HG02870 (cell line): ENCODE data around the gene CUX1.
"Not testable (repeated sequence)": the region's sequence is repeated elsewhere in the genome, so short reads cannot be mapped to it uniquely, and the experiment has no call there.

Experiments
- ATAC-seq: cut with Tn5 transposase; IDR thresholded peaks from one replicate; pipeline ENCODE4 v1.9.1; 2021; ENCODE audit warnings: mild to moderate bottlenecking, moderate library complexity; ENCODE audit not compliant: unreplicated experiment

Gene CUX1

GRCh38 chr7:102119213-102119651, 301.8 kb downstream of the CUX1 start:
- ATAC-seq = no peak

DNA sequence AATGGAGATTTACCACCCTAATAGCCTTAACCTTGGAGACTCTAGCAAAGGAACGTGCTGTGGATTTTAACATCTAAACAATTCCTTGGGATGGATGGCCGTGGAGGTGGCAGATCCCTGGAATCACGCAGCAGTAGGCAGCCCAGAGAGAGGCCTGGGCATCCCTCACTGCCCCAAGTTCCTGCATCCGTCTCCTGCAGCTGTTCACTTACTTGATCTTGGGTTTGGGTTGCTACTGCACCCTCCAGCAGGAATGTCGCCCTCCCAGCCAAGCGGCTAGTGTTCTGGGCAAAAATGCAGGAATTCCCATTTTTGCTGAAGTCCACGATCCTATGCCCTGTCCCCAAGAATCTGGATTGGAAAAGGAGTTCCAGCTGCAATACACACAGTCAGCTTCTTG, 302.5 kb downstream of the CUX1 start:
- ATAC-seq = no peak

- ATAC-seq = no peak
Observed at GRCh38 chr7:102120666-102121195, 303.3 kb downstream of the CUX1 start.

DNA sequence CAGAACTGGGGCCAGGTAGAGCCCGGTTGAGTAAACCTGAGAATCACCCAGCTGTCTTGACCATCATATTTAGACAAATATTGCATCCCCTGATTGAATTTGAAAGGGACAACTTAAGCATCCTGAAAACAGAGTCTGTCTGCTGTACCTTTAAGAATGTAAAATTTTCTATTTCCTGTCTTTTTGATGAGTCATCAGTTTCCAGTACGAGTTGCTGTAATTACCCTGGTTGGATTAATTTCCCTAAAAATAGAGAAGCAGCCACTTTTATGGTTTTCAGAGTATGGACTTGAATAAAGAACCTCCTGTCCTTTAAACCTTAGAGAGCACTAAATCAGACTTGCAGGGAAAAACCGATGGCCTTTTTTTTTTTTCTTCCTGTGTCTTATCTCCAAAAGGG, 304.6 kb downstream of the CUX1 start:
- peak; percentile 58 for ATAC-seq

DNA sequence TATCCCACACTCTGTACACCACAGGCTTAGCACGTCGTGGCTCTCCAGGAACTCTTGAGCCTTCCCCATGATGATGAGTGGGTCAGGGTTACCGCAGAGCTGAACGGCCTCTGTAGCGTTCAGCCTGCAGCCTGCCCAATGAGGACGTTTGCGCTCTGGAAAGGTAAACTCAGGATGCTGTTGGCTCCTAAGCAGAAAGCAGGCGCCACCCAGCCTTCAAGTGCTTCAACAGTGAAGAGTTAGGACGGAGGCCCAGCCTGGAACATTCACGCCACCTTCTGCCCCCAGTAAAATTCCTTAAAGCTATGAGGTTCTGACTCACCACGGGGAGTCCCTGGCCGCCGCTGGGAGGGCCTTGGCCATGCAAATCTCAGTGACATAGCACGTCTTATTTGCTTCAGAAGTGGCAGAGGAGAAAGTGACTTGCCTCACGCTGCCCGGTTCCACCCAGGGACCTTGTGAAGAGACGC, 307.7 kb downstream of the CUX1 start:
- no peak for ATAC-seq

DNA sequence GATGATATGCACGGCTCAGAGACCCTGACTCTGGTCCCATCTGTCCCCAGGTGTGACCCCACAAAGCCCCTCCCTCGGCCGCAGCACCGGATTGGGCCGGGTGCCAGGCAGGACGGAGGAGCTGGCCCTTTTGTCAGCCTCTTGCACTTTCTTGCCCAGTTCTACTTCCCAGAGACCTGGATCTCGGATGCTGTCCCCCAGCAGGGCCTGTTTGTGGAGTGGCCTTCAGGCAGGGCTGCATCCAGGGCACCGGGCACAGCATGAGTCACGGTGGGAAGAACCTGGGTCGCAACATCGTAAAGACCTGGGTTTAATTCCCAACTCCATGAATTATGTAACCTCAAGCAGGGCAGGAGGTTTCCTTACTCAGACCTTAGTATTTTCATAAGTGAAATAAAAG, 310.9 kb downstream of the CUX1 start:
- no peak for ATAC-seq

- no peak for ATAC-seq
Observed at GRCh38 chr7:102129636-102130370, 312.4 kb downstream of the CUX1 start.

DNA sequence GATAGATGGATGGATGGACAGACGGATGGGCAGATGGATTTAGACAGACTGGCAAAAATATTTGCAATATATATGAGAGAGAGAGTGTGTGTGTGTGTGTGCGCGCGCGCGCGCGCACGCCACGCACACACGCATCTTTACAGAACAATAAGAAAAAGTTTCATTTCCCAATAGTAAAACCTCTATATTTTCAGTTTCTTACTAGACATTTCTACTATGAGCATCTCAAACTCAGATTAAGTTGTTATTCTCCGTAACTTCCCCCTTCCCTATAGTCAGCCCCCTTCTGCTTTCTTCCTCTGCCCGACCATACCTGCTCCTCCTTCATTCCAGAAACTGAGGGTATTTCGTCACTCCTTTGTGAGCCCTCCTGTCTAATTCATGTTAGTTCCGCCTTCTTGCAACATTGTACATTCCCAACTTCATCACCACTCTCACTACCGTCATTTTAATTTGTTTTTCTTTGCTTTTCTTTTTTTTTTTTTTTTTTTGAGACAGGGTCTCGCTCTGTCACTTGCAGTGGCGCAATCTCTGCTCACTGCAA, 314.9 kb downstream of the CUX1 start:
- no peak for ATAC-seq

- no peak for ATAC-seq
Observed at GRCh38 chr7:102138676-102139075, 321.2 kb downstream of the CUX1 start.

- no peak for ATAC-seq
Observed at GRCh38 chr7:102140952-102141370, 323.5 kb downstream of the CUX1 start.

- not testable (repeated sequence) for ATAC-seq
Observed at GRCh38 chr7:102142433-102142832, 325.0 kb downstream of the CUX1 start.

GRCh38 chr7:102146122-102146521, 328.7 kb downstream of the CUX1 start:
- no peak for ATAC-seq

GRCh38 chr7:102147008-102147407, 329.6 kb downstream of the CUX1 start:
- ATAC-seq = no peak

DNA sequence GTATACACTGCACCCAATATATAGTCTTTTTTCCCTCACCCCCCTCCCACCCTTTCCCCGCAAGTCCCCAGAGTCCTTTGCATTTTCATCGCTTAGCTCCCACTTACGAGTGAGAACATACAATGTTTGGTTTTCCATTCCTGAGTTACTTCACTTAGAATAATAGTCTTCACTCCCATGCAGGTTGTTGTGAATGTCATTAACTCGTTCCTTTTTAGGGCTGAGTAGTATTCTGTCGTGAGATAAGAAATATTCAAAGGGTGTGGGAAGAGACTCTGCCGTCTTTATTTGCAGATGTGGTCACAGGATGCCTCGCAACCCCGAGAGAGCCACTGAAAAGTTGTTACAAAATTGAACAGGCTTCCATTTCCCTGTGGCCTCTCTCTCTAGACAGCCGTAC, 331.4 kb downstream of the CUX1 start:
- ATAC-seq = no peak

DNA sequence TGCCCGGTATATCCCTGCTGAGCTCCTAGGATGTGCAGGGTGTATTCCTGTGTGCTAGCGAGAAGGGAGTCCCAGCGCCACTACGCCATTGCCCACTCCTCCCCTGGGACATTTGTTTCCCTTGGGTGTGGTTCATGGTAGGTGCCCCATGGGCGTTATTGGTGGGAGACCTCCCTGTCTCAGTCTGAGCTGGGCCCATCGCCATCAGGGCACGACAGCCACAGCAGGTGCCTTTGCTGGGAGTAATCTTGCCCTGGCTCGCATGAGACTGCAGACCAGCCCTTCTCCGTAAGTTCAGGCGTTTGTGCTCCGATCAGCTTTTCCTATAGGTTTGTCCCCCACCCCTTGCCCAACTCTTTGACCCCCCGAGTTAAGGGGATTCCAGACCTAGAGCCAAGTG, 332.0 kb downstream of the CUX1 start:
- no peak for ATAC-seq

DNA sequence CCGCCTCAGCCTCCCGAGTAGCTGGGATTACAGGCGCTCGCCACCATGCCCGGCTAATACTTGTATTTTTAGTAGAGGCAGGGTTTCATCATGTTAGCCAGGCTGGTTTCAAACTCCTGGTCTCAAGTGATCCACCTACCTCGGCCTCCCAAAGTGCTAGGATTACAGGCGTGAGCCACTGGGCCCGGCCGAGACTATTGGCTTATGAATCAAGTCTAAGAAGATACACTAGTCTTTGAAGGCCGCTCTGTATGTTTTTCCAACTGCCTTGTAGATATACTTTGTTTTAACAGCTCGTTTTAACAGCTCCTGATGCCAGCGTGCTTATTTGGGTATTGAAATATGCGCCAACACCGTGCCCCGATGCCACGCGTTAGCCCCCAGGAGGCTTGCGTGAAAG, 332.8 kb downstream of the CUX1 start:
- ATAC-seq = no peak

- ATAC-seq = no peak
Observed at GRCh38 chr7:102152672-102153598, 335.5 kb downstream of the CUX1 start.

GRCh38 chr7:102153599-102153946, 336.1 kb downstream of the CUX1 start:
- ATAC-seq = no peak

DNA sequence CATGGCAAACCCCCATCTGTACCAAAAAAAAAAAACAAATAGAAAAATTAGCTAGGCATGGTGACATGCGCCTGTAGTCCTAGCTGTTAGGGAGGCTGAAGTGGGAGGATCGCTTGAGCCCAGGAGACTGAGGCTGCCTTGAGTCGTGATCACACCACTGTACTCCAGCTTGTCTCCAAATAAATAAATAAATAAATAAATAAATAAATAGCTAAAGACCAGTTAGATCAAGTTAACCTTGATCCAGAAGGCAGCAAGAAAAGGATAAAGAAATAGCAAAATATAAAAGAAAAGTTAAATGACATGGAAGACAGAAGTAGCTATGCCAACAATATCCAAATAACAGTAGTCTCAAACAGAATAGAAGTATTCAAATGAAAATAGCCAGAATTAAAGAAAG, 337.0 kb downstream of the CUX1 start:
- ATAC-seq = no peak

DNA sequence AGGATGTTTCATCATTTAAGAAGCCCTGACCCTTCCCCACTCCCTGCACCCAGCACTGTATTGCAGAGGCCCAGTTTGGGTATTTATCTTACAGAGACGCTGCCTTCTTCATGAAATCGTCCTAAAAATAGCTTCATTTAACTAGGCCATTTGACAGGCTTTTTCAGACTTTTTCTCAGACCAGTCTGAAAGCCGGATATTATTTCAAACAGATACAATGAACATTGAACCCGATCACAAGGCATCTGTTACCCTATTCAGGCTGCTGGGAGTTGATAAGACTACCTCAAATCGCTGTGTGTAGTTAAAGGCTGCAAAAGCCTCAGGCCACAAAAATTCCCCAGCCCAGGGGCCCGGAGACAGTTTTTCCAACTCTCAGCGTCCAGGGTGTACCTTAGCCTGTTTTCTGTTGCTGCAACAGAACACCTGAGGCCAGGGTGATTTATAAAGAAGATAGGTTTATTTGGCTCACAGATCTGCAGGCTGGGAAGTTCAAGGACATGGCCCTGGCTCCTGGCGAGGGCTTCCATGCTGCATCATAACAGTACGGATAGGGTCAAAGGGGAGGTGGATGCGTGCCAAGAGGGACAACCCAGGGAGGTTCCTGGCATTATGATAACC, 338.5 kb downstream of the CUX1 start:
- no peak for ATAC-seq

DNA sequence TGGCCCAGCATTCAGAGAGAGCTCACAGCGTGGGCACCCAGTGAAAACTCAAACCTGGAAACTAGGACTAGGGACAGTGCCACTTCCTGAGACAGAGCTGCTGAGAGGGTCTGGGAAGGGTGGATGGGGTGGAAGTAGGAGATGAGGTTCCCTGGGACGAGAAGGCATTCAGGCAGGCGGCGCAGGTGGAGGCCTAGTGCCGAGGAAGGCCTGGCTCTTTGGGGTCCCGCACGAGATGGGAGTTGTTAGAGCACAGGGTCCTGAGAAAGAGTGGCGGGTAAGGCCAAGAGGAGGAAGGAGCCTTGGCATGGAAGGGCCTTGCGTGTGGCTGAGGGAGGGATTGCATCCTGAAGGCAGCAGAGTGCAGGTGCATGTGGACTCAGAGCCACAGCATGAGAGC, 339.4 kb downstream of the CUX1 start:
- no peak for ATAC-seq
